ENCODE data around the gene CLCN3.
"Not testable (repeated sequence)": the region's sequence is repeated elsewhere in the genome, so short reads cannot be mapped to it uniquely, and the experiment has no call there.

The CLCN3 gene

DNA sequence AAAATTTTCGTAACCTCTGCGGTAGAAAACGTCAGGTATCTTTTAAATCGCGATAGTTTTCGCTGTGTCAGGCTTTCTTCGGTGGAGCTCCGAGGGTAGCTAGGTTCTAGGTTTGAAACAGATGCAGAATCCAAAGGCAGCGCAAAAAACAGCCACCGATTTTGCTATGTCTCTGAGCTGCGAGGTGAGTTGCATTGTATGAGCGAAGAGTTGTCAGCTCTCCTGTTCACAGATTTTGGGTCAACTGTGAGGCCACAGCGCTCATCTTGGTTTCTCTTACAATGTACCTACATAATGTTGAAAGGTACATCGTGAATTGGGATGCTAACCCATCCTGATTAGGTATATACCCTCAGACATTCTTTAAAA is 486 bp downstream of the CLCN3 start:
- DNase-seq, result peak; percentile 23
- Histone ChIP-seq H3K27me3 (no peaks in the 10 kb centered on the region), H3K9me3 (no peaks in the 10 kb centered on the region), H3K36me3 (no peaks in the 10 kb centered on the region), H3K4me3 (ENCODE audit: low read depth, low read length) (peak overlapping the region; percentile 88), H3K4me1 (peaks cover 2% of the 10 kb centered on the region)
- TF ChIP-seq, protein P1, sequence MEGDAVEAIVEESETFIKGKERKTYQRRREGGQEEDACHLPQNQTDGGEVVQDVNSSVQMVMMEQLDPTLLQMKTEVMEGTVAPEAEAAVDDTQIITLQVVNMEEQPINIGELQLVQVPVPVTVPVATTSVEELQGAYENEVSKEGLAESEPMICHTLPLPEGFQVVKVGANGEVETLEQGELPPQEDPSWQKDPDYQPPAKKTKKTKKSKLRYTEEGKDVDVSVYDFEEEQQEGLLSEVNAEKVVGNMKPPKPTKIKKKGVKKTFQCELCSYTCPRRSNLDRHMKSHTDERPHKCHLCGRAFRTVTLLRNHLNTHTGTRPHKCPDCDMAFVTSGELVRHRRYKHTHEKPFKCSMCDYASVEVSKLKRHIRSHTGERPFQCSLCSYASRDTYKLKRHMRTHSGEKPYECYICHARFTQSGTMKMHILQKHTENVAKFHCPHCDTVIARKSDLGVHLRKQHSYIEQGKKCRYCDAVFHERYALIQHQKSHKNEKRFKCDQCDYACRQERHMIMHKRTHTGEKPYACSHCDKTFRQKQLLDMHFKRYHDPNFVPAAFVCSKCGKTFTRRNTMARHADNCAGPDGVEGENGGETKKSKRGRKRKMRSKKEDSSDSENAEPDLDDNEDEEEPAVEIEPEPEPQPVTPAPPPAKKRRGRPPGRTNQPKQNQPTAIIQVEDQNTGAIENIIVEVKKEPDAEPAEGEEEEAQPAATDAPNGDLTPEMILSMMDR (IDR thresholded peaks at IDR 0.05; ENCODE audit: low read depth, low read length), result no peak

DNA sequence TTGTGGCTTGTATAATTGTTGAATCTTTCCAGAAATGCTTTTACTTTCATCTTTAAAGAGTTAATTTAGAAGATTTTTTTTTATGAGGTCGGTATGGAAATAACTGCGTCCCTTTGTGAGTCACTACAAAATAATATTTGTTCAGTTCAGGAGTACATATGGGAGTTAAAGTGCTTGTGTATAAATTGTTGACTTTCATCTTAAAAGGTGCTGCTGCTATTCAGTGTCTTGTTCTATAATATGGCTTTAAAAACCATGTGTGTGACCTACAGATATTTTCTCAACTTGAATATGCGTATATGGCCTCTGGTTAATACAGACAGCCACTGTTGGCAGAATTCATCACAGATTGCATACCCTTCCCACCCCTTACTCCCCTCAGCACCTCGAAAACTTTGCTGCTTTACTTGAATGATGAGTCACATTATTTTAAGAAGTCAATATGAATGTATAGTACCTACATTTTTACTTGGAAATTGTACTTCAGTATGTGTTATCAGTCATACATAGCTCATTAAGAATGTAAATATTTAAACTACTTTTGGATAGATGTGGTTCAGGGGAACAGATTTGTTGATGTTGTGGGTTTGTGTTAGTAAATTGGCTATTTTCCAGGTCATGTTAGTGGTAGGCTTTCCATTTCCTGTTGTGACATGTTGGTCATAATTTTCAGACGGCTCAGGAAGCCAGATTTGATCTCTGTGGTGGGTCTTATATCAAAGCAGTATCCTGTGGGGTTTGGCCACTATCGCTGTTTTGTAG is 1.5 kb downstream of the CLCN3 start:
- TF ChIP-seq, protein P1 (IDR thresholded peaks at IDR 0.05; ENCODE audit: low read depth, low read length), result no peak
- peak overlapping the region; percentile 88 for H3K4me3 ChIP-seq (ENCODE audit: low read depth, low read length)
- no peak for DNase-seq

DNA sequence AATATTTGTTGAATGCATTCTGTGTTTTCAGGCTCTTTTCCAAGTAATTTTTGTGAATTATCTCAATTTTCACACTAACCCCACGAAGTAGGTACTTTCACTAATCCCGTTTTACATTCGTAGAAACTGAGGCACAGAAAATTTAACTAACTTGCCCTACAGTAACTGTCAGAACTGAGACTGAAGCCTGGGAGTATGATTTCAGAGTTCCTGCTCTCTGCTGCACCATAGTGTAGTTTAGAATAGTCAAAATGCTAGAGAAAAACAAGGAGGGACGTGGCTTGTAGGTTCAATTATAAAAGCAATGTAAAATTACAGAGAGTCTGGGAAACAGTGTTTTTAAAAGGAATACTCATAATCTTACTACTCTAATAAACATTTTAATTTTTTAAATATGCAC is 2.2 kb downstream of the CLCN3 start:
- TF ChIP-seq, protein P1 (IDR thresholded peaks at IDR 0.05; ENCODE audit: low read depth, low read length), result no peak

More for the DNA sequence above, 1.5 kb downstream of the CLCN3 start:
- no peaks in the 10 kb centered on the region for H3K36me3 ChIP-seq
- H3K9me3 ChIP-seq, result no peaks in the 10 kb centered on the region
- H3K4me1 ChIP-seq, result peaks cover 10% of the 10 kb centered on the region
- H3K27me3 ChIP-seq, result no peaks in the 10 kb centered on the region

DNA sequence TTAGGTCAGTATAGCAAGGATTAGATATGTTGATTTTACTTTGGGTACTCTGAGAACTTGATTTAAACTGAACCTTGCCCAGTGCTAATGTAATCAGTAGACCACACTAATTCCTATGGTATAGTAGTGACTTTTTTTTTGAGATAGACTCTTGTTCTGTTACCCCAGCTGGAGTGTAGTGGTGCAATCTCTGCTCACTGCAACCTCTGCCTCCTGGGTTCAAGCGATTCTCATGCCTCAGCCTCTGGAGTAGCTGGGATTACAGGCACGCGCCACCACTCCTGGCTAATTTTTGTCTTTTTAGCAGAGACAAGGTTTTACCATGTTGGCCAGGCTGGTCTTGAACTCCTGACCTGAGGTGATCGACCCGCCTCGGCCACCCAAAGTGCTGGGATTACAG is 3.6 kb downstream of the CLCN3 start:
- not testable (repeated sequence) for H3K36me3 ChIP-seq, DNase-seq

More for the DNA sequence above, 2.2 kb downstream of the CLCN3 start:
- DNase-seq, result no peak
- peak overlapping the region; percentile 88 for H3K4me3 ChIP-seq (ENCODE audit: low read depth, low read length)
- H3K36me3 ChIP-seq, result no peaks in the 10 kb centered on the region
- H3K27me3 ChIP-seq, result no peaks in the 10 kb centered on the region
- peaks cover 16% of the 10 kb centered on the region for H3K4me1 ChIP-seq
- H3K9me3 ChIP-seq, result no peaks in the 10 kb centered on the region

DNA sequence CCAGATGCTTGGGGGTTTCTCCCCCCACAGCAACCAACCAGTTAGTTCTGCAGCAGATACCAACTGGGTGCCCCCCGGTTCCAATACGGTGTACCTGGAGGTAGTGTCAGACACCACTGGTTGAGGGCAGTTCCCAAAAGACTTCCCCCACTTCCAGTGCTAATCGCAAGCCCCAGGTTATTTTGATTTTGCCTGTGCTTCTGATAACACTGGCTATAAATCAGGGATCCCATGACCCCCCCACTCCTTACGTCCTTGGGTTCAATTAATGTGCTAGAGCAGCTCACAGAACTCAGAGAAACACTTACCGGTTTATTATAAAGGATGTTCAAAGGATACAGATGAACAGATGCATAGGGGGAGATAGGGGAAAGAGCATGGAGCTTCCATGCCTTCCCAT is 5.5 kb downstream of the CLCN3 start:
- H3K36me3 ChIP-seq, result no peaks in the 10 kb centered on the region; the same call in 1 of the 2 replicates
- H3K9me3 ChIP-seq, result no peaks in the 10 kb centered on the region
- TF ChIP-seq, protein P1 (IDR thresholded peaks at IDR 0.05; ENCODE audit: low read depth, low read length), result no peak
- peaks cover 24% of the 10 kb centered on the region for H3K4me1 ChIP-seq
- H3K4me3 ChIP-seq (ENCODE audit: low read depth, low read length), result no peak overlapping the region
- no peak for DNase-seq
- H3K27me3 ChIP-seq, result no peaks in the 10 kb centered on the region

More for the DNA sequence above, 3.6 kb downstream of the CLCN3 start:
- H3K9me3 ChIP-seq; H3K27me3 ChIP-seq; H3K4me3 ChIP-seq (ENCODE audit: low read depth, low read length): not testable (repeated sequence)
- H3K4me1 ChIP-seq, result peaks cover 24% of the 10 kb centered on the region

DNA sequence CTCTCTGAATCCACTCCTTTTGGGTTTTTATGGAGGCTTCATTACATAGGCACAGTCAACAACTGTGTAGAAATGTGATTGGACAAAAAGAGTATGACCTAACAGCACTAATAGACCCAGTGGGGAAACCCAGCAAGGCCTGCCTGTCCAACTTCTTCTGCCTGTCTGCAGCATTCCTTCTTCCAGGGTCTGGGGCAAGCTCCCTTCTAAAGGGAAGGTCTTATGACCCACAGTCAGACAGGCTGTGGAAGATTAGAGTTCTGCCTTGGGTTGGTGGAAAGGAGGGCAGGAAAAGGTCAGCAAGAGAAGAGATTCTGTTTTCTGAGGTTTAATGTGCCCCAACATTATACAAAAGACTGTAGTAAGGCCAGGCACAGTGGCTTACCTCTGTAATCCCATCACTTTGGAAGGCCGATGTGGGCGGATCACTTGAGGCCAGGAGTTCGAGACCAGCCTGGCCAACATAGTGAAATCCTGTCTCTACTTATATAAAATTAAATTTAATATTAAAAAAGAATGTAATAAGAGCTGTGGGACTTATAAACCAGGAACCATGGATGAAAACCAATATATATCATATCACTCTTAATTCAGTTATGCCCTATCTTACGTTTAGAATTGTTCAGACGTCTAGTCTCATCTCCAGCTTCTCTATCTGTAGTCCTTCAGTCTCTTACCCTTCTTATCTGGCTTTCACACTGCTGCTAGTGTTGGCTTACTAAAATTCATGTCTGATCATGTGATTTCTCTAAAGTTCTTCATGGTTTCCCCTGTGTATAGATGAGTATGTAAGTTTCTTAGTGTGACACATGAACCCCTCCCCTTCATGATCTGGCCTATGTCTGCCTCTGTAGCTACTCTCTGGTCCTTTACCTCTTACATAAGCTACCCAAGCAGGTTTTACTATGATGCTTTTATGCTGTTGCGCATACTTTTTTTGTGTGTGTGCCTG is 6.2 kb downstream of the CLCN3 start:
- no peak overlapping the region for H3K4me3 ChIP-seq (ENCODE audit: low read depth, low read length)
- peaks cover 24% of the 10 kb centered on the region for H3K4me1 ChIP-seq
- H3K36me3 ChIP-seq, result no peaks in the 10 kb centered on the region; the same call in 1 of the 2 replicates
- no peaks in the 10 kb centered on the region for H3K27me3 ChIP-seq
- no peak for DNase-seq
- TF ChIP-seq, protein P1 (IDR thresholded peaks at IDR 0.05; ENCODE audit: low read depth, low read length), result no peak
- no peaks in the 10 kb centered on the region for H3K9me3 ChIP-seq

Measured in BE2C (cell line).